HepG2 (cell line): ENCODE measurements around the gene MIDN.

ENCODE experiments used
- CBX2 ChIP-seq, 2 experiments: fragments of 200-600 bp in 1 of 2; sonication (generic); formaldehyde crosslinking in 1 of 2; IDR thresholded peaks; 2 replicates each; pipeline versions ENCODE4 v1.7.0 to v1.8.1; 2018 to 2022; ENCODE audit warnings: low read depth in 2 of 2, low read length in 1 of 2, mild to moderate bottlenecking in 1 of 2, missing genetic modification reagents in 1 of 2
- CBX5 ChIP-seq: sonication (generic); formaldehyde crosslinking; IDR thresholded peaks from 2 replicates; pipeline ENCODE4 v1.4.0; 2020; ENCODE audit warnings: missing genetic modification reagents, borderline replicate concordance
- CREB1 ChIP-seq, 2 experiments: fragments of 450-650 bp in 1 of 2; IDR thresholded peaks; 2 replicates each; pipeline ENCODE4 v1.6.1; 2016 to 2017; ENCODE audit warnings: control low read depth in 1 of 2, mild to moderate bottlenecking in 1 of 2, missing compliant biosample characterization in 1 of 2, missing genetic modification characterization in 1 of 2
- EZH2 ChIP-seq: conservative IDR thresholded peaks from 2 replicates; pipeline ENCODE4 v1.6.1; 2012; ENCODE audit warnings: mild to moderate bottlenecking, low read depth, low read length, moderate library complexity
- HNF1A ChIP-seq, 2 experiments: sonication (generic) in 1 of 2; formaldehyde crosslinking in 1 of 2; IDR thresholded peaks; 2 replicates each; pipeline versions ENCODE4 v1.4.0 to v1.6.1; 2016 to 2020; ENCODE audit warnings: borderline replicate concordance in 1 of 2, low read depth in 1 of 2, mild to moderate bottlenecking in 1 of 2, missing genetic modification reagents in 1 of 2
- PCBP1 ChIP-seq: fragments of 200-400 bp; formaldehyde crosslinking; IDR thresholded peaks from 2 replicates; pipeline ENCODE4 v1.6.1; 2017; ENCODE audit warnings: mild to moderate bottlenecking, low read depth, low read length, borderline replicate concordance
- RELA ChIP-seq: sonication (generic); formaldehyde crosslinking; IDR thresholded peaks from 2 replicates; pipeline ENCODE4 v1.4.0; 2020; ENCODE audit warnings: missing genetic modification reagents
- ZBTB14 ChIP-seq: sonication (generic); formaldehyde crosslinking; IDR thresholded peaks from 2 replicates; pipeline ENCODE4 v1.4.0; 2020; ENCODE audit warnings: missing genetic modification reagents
- ZBTB49 ChIP-seq: sonication (generic); formaldehyde crosslinking; IDR thresholded peaks from 2 replicates; pipeline ENCODE4 v1.4.0; 2020; ENCODE audit warnings: missing genetic modification reagents, borderline replicate concordance
- ZNF253 ChIP-seq: sonication (generic); formaldehyde crosslinking; IDR thresholded peaks from 2 replicates; pipeline ENCODE4 v1.8.0; 2022; ENCODE audit warnings: mild to moderate bottlenecking, missing genetic modification reagents, borderline replicate concordance
- ZNF879 ChIP-seq: sonication (generic); formaldehyde crosslinking; IDR thresholded peaks from 2 replicates; pipeline ENCODE4 v1.8.1; 2023; ENCODE audit warnings: missing genetic modification reagents

- no peak for TF ChIP-seq HNF1A (IDR thresholded peaks at IDR 0.05; ENCODE audit: low read depth)
- no peak for TF ChIP-seq HNF1A (CRISPR knock-in tag; IDR thresholded peaks at IDR 0.05; ENCODE audit: borderline replicate concordance)
- no peak for TF ChIP-seq EZH2
- TF ChIP-seq CBX5 (CRISPR knock-in tag): no peak
- no peak for TF ChIP-seq ZNF253 (CRISPR knock-in tag)
- no peak for TF ChIP-seq ZBTB14 (CRISPR knock-in tag)
- TF ChIP-seq CBX2 (IDR thresholded peaks at IDR 0.05; ENCODE audit: low read depth, low read length): no peak
- TF ChIP-seq CBX2 (CRISPR knock-in tag; IDR thresholded peaks at IDR 0.05; ENCODE audit: low read depth): no peak
- no peak for TF ChIP-seq ZNF879
- TF ChIP-seq RELA: no peak
- no peak for TF ChIP-seq ZBTB49
- no peak for TF ChIP-seq CREB1 (IDR thresholded peaks at IDR 0.05)
- TF ChIP-seq CREB1 (CRISPR knock-in tag; IDR thresholded peaks at IDR 0.05): no peak
- TF ChIP-seq PCBP1: no peak
These were observed 38.2 kb upstream of the MIDN start for GRCh38 chr19:1210227-1210538.
